Measurements from ENCODE around the gene WASF2. TPM values are rescaled to one million over a fixed set of nuclear protein-coding genes. Genes with fewer than 3 reads are reported as not detected.

WASF2 gene
- total RNA-seq, 4 donors from 2014 or later: 53.7 to 92.8 (median 79.8) TPM

GRCh38 chr1:27523337-27524020 is 33.5 kb upstream of the WASF2 start:
- Histone ChIP-seq H3K27me3 (no peaks in the 10 kb centered on the region), H3K4me1 (peaks cover 93 to 100% (median 95%) of the 10 kb centered on the region in 3 donors), H3K4me3 (peak overlapping the region in 3 of 4 donors; percentile 26 to 40 (median 30)), H3K27ac (peak overlapping the region; percentile 94 to 99 (median 96)), H3K36me3 (no peaks in the 10 kb centered on the region), H3K9me3 (no peaks in the 10 kb centered on the region)
- intact Hi-C loops (cut with DNase I): no loop called here
- no peak for DNase-seq
- TF ChIP-seq CTCF (IDR thresholded peaks at IDR 0.05): no peak
- TF ChIP-seq POLR2A (IDR thresholded peaks at IDR 0.05): no peak
- WGBS, 2 donors: 40 to 49% methylated on average over 6 to 8 of the region's 8 CpGs

GRCh38 chr1:27522432-27523336 is 32.7 kb upstream of the WASF2 start:
- intact Hi-C loops (cut with DNase I): no loop called here
- H3K27me3 ChIP-seq: no peaks in the 10 kb centered on the region
- H3K9me3 ChIP-seq: no peaks in the 10 kb centered on the region
- H3K4me3 ChIP-seq: peak overlapping the region in 3 of 4 donors; percentile 26 to 40 (median 30)
- no peaks in the 10 kb centered on the region for H3K36me3 ChIP-seq
- 17 to 40% methylated on average over 23 to 24 of the region's 31 CpGs for WGBS, 2 donors
- TF ChIP-seq POLR2A (IDR thresholded peaks at IDR 0.05): no peak
- peak in 4 of 6 experiments; percentile 9 to 26 (median 16) for TF ChIP-seq CTCF (IDR thresholded peaks at IDR 0.05)
- peaks cover 89 to 100% (median 95%) of the 10 kb centered on the region in 3 donors for H3K4me1 ChIP-seq
- no peak for DNase-seq
- H3K27ac ChIP-seq: peak overlapping the region; percentile 94 to 99 (median 96)

GRCh38 chr1:27521861-27522431 is 32.0 kb upstream of the WASF2 start:
- H3K27me3 ChIP-seq: no peaks in the 10 kb centered on the region
- H3K4me3 ChIP-seq: peak overlapping the region in 3 of 4 donors; percentile 4 to 40 (median 30)
- intact Hi-C loops (cut with DNase I): no loop called here
- DNase-seq: no peak
- H3K27ac ChIP-seq: peak overlapping the region; percentile 94 to 99 (median 96)
- H3K9me3 ChIP-seq: no peaks in the 10 kb centered on the region
- H3K36me3 ChIP-seq: no peaks in the 10 kb centered on the region
- peaks cover 86 to 100% (median 94%) of the 10 kb centered on the region in 3 donors for H3K4me1 ChIP-seq
- TF ChIP-seq CTCF (IDR thresholded peaks at IDR 0.05) (no peak), POLR2A (IDR thresholded peaks at IDR 0.05) (no peak)
- whole genome bisulfite sequencing, 2 donors: 23 to 37% methylated on average over 9 of the region's 9 CpGs

GRCh38 chr1:27521336-27521831 is 31.4 kb upstream of the WASF2 start:
- Histone ChIP-seq H3K4me3 (peak overlapping the region in 3 of 4 donors; percentile 4 to 29 (median 21)), H3K27ac (peak overlapping the region; percentile 94 to 99 (median 96)), H3K36me3 (no peaks in the 10 kb centered on the region), H3K27me3 (no peaks in the 10 kb centered on the region), H3K4me1 (peaks cover 80 to 100% (median 92%) of the 10 kb centered on the region in 3 donors), H3K9me3 (no peaks in the 10 kb centered on the region)
- TF ChIP-seq POLR2A (IDR thresholded peaks at IDR 0.05) (no peak), CTCF (IDR thresholded peaks at IDR 0.05) (no peak)
- intact Hi-C loops (cut with DNase I): no loop called here
- 0 to 10% methylated on average over 1 to 7 of the region's 20 CpGs for WGBS, 2 donors
- no peak for DNase-seq

All from esophagus squamous epithelium (tissue), 5 donors.